GM12878 (cell line): Measurements from ENCODE around the gene SARS1. TPM values are rescaled to one million over a fixed set of nuclear protein-coding genes. Genes with fewer than 3 reads are reported as not detected.

Experiments used
- ATAC-seq: fragments of 200-7000 bp; cut with Tn5 transposase; 3 replicates; pipeline ENCODE4 v1.9.1; 2020; ENCODE audit warnings: mild to moderate bottlenecking, moderate library complexity
- BruUV-seq: library from RNA; stranded (reverse); fragments of 400-500 nt; replicated peaks from 2 replicates; lab custom pipeline; 2021; lab: Mats Ljungman, UMichigan
- CTCF ChIA-PET: fragments of 300-600 bp; sonication (Branson Sonifier 250); formaldehyde crosslinking; extraction: SDS; loops from one replicate; lab custom pipeline; 2021; ENCODE audit warnings: inconsistent platforms; lab: Yijun Ruan, JAX
- POLR2A ChIA-PET: fragments of 350-600 bp; formaldehyde crosslinking; extraction: SDS; loops from one replicate; lab custom pipeline; 2021; ENCODE audit warnings: inconsistent platforms; lab: Charles Lee
- RAD21 ChIA-PET: fragments of 300-600 bp; sonication (Branson Sonifier 250); formaldehyde crosslinking; loops from one replicate; lab custom pipeline; 2023; ENCODE audit warnings: antibody characterized with exemption; ENCODE audit not compliant: unreplicated experiment; lab: Charles Lee
- SMC1A ChIA-PET: fragments of 300-600 bp; sonication (Branson Sonifier 250); formaldehyde crosslinking; loops from one replicate; lab custom pipeline; 2023; ENCODE audit not compliant: unreplicated experiment, uncharacterized antibody; lab: Charles Lee
- DNase-seq: peaks from one replicate; pipeline ENCODE4 v3.0.0-alpha.2; 2011; ENCODE audit warnings: low read depth, low spot score
- FAIRE-seq: peaks from 3 replicates; lab custom pipeline; 2011; peaks lifted over from hg19 to GRCh38; lab: Jason Lieb, UNC
- H2AFZ ChIP-seq: 2 replicates; pipeline ENCODE4 v1.6.0; 2011; ENCODE audit warnings: low read depth, low read length, control low read depth; ENCODE audit not compliant: control insufficient read depth
- H3K27ac ChIP-seq: 2 replicates; pipeline ENCODE4 v1.5.1; 2011; ENCODE audit warnings: control low read depth; ENCODE audit not compliant: control insufficient read depth, insufficient read depth
- H3K27me3 ChIP-seq, 2 experiments: replicated peaks in 1 of 2; 2 replicates each; pipeline versions ENCODE4 v1.6.0 to v1.6.1; 2011; ENCODE audit warnings: low read length in 1 of 2; ENCODE audit not compliant: control insufficient read depth in 2 of 2, insufficient read depth in 2 of 2
- H3K36me3 ChIP-seq, 2 experiments: 2 replicates each; pipeline ENCODE4 v1.5.1; 2011; ENCODE audit warnings: low read length in 1 of 2; ENCODE audit not compliant: control insufficient read depth in 2 of 2, insufficient read depth in 2 of 2
- H3K4me1 ChIP-seq: 2 replicates; pipeline ENCODE4 v1.6.1; 2011; ENCODE audit warnings: mild to moderate bottlenecking, low read length, moderate library complexity, mixed read lengths; ENCODE audit not compliant: control insufficient read depth, insufficient read depth
- H3K4me2 ChIP-seq: 2 replicates; pipeline ENCODE4 v1.6.0; 2011; ENCODE audit warnings: control low read depth; ENCODE audit not compliant: control insufficient read depth, insufficient read depth
- H3K4me3 ChIP-seq: fragments of 200-600 bp; sonication (generic); 2 replicates; pipeline ENCODE4 v1.5.1; 2016
- H3K79me2 ChIP-seq: 2 replicates; pipeline ENCODE4 v1.6.0; 2011; ENCODE audit warnings: low read length; ENCODE audit not compliant: control insufficient read depth, insufficient read depth
- H3K9ac ChIP-seq: 2 replicates; pipeline ENCODE4 v1.8.0; 2011; ENCODE audit warnings: low read length, control low read depth, mixed read lengths; ENCODE audit not compliant: control insufficient read depth, insufficient read depth
- H3K9me3 ChIP-seq: replicated peaks from 3 replicates; pipeline ENCODE4 v1.5.1; 2011; ENCODE audit warnings: mild to moderate bottlenecking, low read length; ENCODE audit not compliant: control insufficient read depth, insufficient read depth
- H4K20me1 ChIP-seq: 2 replicates; pipeline ENCODE4 v1.6.0; 2011; ENCODE audit not compliant: control insufficient read depth, insufficient read depth
- ATF7 ChIP-seq: fragments of 450-650 bp; IDR thresholded peaks from 2 replicates; pipeline ENCODE4 v1.6.1; 2016; ENCODE audit warnings: low read depth, mild to moderate bottlenecking
- DPF2 ChIP-seq: fragments of 450-650 bp; IDR thresholded peaks from 2 replicates; pipeline ENCODE4 v1.6.1; 2017; ENCODE audit warnings: mild to moderate bottlenecking
- FOXM1 ChIP-seq: IDR thresholded peaks from 2 replicates; pipeline ENCODE4 v1.6.1; 2012; ENCODE audit warnings: low read depth, mild to moderate bottlenecking, inconsistent platforms, low read length, moderate library complexity
- HCFC1 ChIP-seq: fragments of 150-350 bp; IDR thresholded peaks from 2 replicates; pipeline ENCODE4 v1.6.1; 2014; ENCODE audit warnings: low read length
- HDGF ChIP-seq: fragments of 450-650 bp; IDR thresholded peaks from 2 replicates; pipeline ENCODE4 v1.6.1; 2016; ENCODE audit warnings: antibody characterized with exemption
- JUND ChIP-seq: IDR thresholded peaks from 2 replicates; pipeline ENCODE4 v1.6.1; 2012; ENCODE audit warnings: low read depth, mild to moderate bottlenecking, low read length, improper control_type of control experiment, moderate library complexity
- MLLT1 ChIP-seq: fragments of 450-650 bp; IDR thresholded peaks from 2 replicates; pipeline ENCODE4 v1.6.1; 2016; ENCODE audit warnings: mild to moderate bottlenecking
- NFYA ChIP-seq: IDR thresholded peaks from 2 replicates; pipeline ENCODE4 v1.6.1; 2011; ENCODE audit warnings: low read depth, mild to moderate bottlenecking, low read length, improper control_type of control experiment, borderline replicate concordance
- NKRF ChIP-seq: fragments of 450-650 bp; conservative IDR thresholded peaks from 2 replicates; pipeline ENCODE4 v1.6.1; 2017; ENCODE audit warnings: mild to moderate bottlenecking, moderate library complexity
- NRF1 ChIP-seq: conservative IDR thresholded peaks from 2 replicates; pipeline ENCODE4 v1.6.1; 2011; ENCODE audit warnings: mild to moderate bottlenecking, low read depth, low read length, improper control_type of control experiment
- PAX8 ChIP-seq: fragments of 450-650 bp; IDR thresholded peaks from 2 replicates; pipeline ENCODE4 v1.6.1; 2017; ENCODE audit warnings: mild to moderate bottlenecking, moderate library complexity
- POLR2AphosphoS5 ChIP-seq: IDR thresholded peaks from 2 replicates; pipeline ENCODE4 v1.6.1; 2011; ENCODE audit warnings: mild to moderate bottlenecking, low read length, inconsistent platforms
- RAD21 ChIP-seq: IDR thresholded peaks from 2 replicates; pipeline ENCODE4 v1.6.1; 2011; ENCODE audit warnings: mild to moderate bottlenecking, low read depth, low read length, moderate library complexity; ENCODE audit not compliant: insufficient read depth
- SMC3 ChIP-seq: IDR thresholded peaks from 2 replicates; pipeline ENCODE4 v1.6.1; 2011; ENCODE audit warnings: low read length, improper control_type of control experiment, borderline replicate concordance
- ZBTB33 ChIP-seq: fragments of 450-650 bp; IDR thresholded peaks from 2 replicates; pipeline ENCODE4 v1.6.1; 2017; ENCODE audit warnings: mild to moderate bottlenecking
- ZNF217 ChIP-seq: fragments of 450-650 bp; IDR thresholded peaks from 2 replicates; pipeline ENCODE4 v1.6.1; 2017; ENCODE audit warnings: antibody characterized with exemption, mild to moderate bottlenecking
- ZNF24 ChIP-seq: fragments of 450-650 bp; IDR thresholded peaks from 2 replicates; pipeline ENCODE4 v1.6.1; 2017; ENCODE audit warnings: antibody characterized with exemption, mild to moderate bottlenecking
- WGBS: methylation state at CpG from one replicate; pipeline ENCODE4 v1.1.6; 2016; ENCODE audit warnings: low lambda C conversion rate; ENCODE audit not compliant: insufficient replicate concordance, insufficient coverage; ENCODE audit errors: missing lambda C conversion rate; 5-methylcytosine and 5-hydroxymethylcytosine counted together
- in situ Hi-C: fragments of 300-500 bp; cut with MboI; formaldehyde crosslinking; loops from 9 replicates; pipeline ENCODE4 v1.14.3; 2018; ENCODE audit warnings: mixed read lengths
- intact Hi-C: fragments of 100-400 bp; cut with micrococcal nuclease; formaldehyde crosslinking; loops from one replicate; pipeline ENCODE4 v1.14.2; 2022; ENCODE audit not compliant: unreplicated experiment
- polyA plus RNA-seq, 11 experiments: library from polyadenylated mRNA; depleted of rRNA in 4 of 11; unstranded in 6 of 11; stranded (reverse) in 5 of 11; fragments of >200 nt; fragmentation: Nextera tagmentation in 4 of 11; fragmentation: Illumina TruSeq in 1 of 11; extraction: Ambion mirVana in 4 of 11; extraction: Trizol in 1 of 11; gene quantifications; 1 replicate in 1 of 11; 2 replicates in 10 of 11; pipeline versions ENCODE4 v1.2.1 to v1.2.3, GENCODE V29; 2011 to 2016; ENCODE audit warnings: inconsistent platforms in 2 of 11, missing spikeins in 2 of 11, low read depth in 1 of 11
- total RNA-seq, 4 experiments: library from RNA; depleted of rRNA in 3 of 4; stranded (reverse); fragments of >200 nt in 3 of 4; fragmentation: Illumina TruSeq in 1 of 4; extraction: Trizol in 1 of 4; gene quantifications; 2 replicates each; pipeline versions ENCODE4 v1.2.1 to v1.2.3, GENCODE V29; 2013 to 2021

The SARS1 gene
- total and polyA plus RNA-seq, 10 of the 15 experiments (the other 5 are each of a cell fraction or from before 2014, with no cell fraction given) = 103 to 202 (median 138) TPM

GRCh38 chr1:109255097-109255651 lies 41.5 kb downstream of the SARS1 start:
- Histone ChIP-seq H2AFZ (no peak overlapping the region), H3K27ac (no peak overlapping the region), H3K27me3 (peaks cover 1 to 4% of the 10 kb centered on the region in 2 experiments; a peak in 3 of 4 replicates), H3K36me3 (no peaks in the 10 kb centered on the region), H3K9me3 (no peaks in the 10 kb centered on the region), H3K4me1 (no peaks in the 10 kb centered on the region), H3K4me2 (no peak overlapping the region), H3K4me3 (no peak overlapping the region), H4K20me1 (no peaks in the 10 kb centered on the region), H3K9ac (no peak overlapping the region), H3K79me2 (no peaks in the 10 kb centered on the region)
- no peak for ATAC-seq
- ChIA-PET POLR2A (no interaction called here), CTCF (interaction anchor here (1.6 kb wide), 1 partner anchor 277 kb away, joined by 11 read pairs; no protein-coding TSS in a partner anchor), RAD21 (interaction anchor here (0.6 kb wide), 1 partner anchor 217 kb away, joined by 3 read pairs; no protein-coding TSS in a partner anchor), SMC1A (interaction anchor here (1.1 kb wide), 1 partner anchor 49 kb away, joined by 3 read pairs; no protein-coding TSS in a partner anchor)
- DNase-seq = no peak
- intact Hi-C loops = no loop called here
- FAIRE-seq = no peak
- TF ChIP-seq SMC3 = no peak
- TF ChIP-seq NKRF = no peak
- TF ChIP-seq PAX8 = no peak
- TF ChIP-seq FOXM1 = no peak
- TF ChIP-seq POLR2AphosphoS5 = no peak
- no peak for TF ChIP-seq JUND
- TF ChIP-seq HDGF = no peak
- no peak for TF ChIP-seq MLLT1
- no peak for TF ChIP-seq ATF7
- no peak for TF ChIP-seq RAD21
- TF ChIP-seq ZNF24 = no peak
- TF ChIP-seq DPF2 = no peak
- TF ChIP-seq NFYA = no peak
- TF ChIP-seq ZBTB33 = no peak
- no peak for TF ChIP-seq ZNF217
- TF ChIP-seq HCFC1 = no peak
- TF ChIP-seq NRF1 = no peak
- no TSS peak for BruUV-seq
- WGBS = 34% methylated on average over 15 of the region's 15 CpGs
- in situ Hi-C loops = no loop called here
